ENCODE measurements around the gene EGFR.

Gene EGFR

GRCh38 chr7:55081472-55082227 lies 62.8 kb downstream of the EGFR start:
- DNase-seq (ENCODE audit: low spot score) = peak; percentile 33

GRCh38 chr7:55082228-55082603 lies 63.4 kb downstream of the EGFR start:
- no peak for DNase-seq (ENCODE audit: low spot score)

GRCh38 chr7:55083206-55083605 lies 64.4 kb downstream of the EGFR start:
- DNase-seq (ENCODE audit: low spot score) = no peak

- no peak for DNase-seq (ENCODE audit: low spot score)
Observed at GRCh38 chr7:55084307-55084706, 65.5 kb downstream of the EGFR start.

GRCh38 chr7:55085511-55086412 lies 66.9 kb downstream of the EGFR start:
- no peak for DNase-seq (ENCODE audit: low spot score)

GRCh38 chr7:55086413-55087201 lies 67.8 kb downstream of the EGFR start:
- DNase-seq (ENCODE audit: low spot score) = peak; percentile 74

GRCh38 chr7:55087521-55087961 lies 68.7 kb downstream of the EGFR start:
- no peak for DNase-seq (ENCODE audit: low spot score)

GRCh38 chr7:55088107-55088506 lies 69.3 kb downstream of the EGFR start:
- DNase-seq (ENCODE audit: low spot score) = no peak

- no peak for DNase-seq (ENCODE audit: low spot score)
Observed at GRCh38 chr7:55088620-55089019, 69.8 kb downstream of the EGFR start.

- no peak for DNase-seq (ENCODE audit: low spot score)
Observed at GRCh38 chr7:55092186-55092974, 73.6 kb downstream of the EGFR start.

GRCh38 chr7:55092975-55093373 lies 74.2 kb downstream of the EGFR start:
- DNase-seq (ENCODE audit: low spot score) = no peak

GRCh38 chr7:55093674-55094073 lies 74.9 kb downstream of the EGFR start:
- no peak for DNase-seq (ENCODE audit: low spot score)

- no peak for DNase-seq (ENCODE audit: low spot score)
Observed at GRCh38 chr7:55094092-55094690, 75.4 kb downstream of the EGFR start.

- no peak for DNase-seq (ENCODE audit: low spot score)
Observed at GRCh38 chr7:55095672-55096071, 76.9 kb downstream of the EGFR start.

GRCh38 chr7:55096323-55096722 lies 77.5 kb downstream of the EGFR start:
- DNase-seq (ENCODE audit: low spot score) = no peak

- no peak for DNase-seq (ENCODE audit: low spot score)
Observed at GRCh38 chr7:55097100-55097499, 78.3 kb downstream of the EGFR start.

GRCh38 chr7:55099066-55099820 lies 80.4 kb downstream of the EGFR start:
- peak; percentile 64 for DNase-seq (ENCODE audit: low spot score)

- DNase-seq (ENCODE audit: low spot score) = peak; percentile 16
Observed at GRCh38 chr7:55099821-55100543, 81.2 kb downstream of the EGFR start.

- no peak for DNase-seq (ENCODE audit: low spot score)
Observed at GRCh38 chr7:55100544-55101327, 81.9 kb downstream of the EGFR start.
